Measurements from ENCODE around the gene OR1F1. TPM values are rescaled to one million over a fixed set of nuclear protein-coding genes. Genes with fewer than 3 reads are reported as not detected.

OR1F1 gene
- total and polyA plus RNA-seq, 9 of the 15 experiments (the other 6 are each of a cell fraction or from before 2014, with no cell fraction given): 0.15 to 0.61 (median 0.35) TPM; not detected in 3

DNA sequence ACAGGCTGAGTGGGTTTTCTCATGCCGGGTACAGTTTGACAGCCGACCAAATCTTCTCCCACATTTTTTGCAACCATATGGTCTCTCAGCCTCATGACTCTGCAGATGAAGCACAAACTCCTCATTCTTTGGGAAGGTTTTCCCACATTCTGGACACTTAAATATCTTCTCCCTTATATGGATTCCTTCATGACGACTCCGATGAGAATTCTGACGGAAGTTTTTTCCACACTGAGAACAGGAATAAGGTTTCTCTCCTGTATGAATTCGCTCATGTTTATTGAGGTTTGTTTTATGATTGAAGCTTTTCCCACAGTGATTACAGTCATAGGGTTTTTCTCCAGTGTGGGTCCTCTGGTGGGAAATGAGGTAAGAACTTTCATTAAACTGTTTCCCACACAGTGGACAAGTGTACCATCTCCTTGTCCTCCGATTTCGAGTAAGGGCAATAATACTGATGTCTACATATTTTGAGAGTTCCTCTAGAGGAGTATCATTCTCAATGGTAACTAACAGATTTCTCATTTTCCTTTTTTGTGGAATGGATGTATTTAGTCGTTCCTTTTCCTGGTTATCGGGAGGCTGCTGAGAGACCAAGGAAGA is 36.0 kb downstream of the OR1F1 start (continued):
- TF ChIP-seq CBX1 (IDR thresholded peaks at IDR 0.05; ENCODE audit: low read depth) (0 out of 2 replicates have a peak, but pooled peaks have one; percentile 80), ZEB2 (IDR thresholded peaks at IDR 0.05) (peak; percentile 88), TBP (optimal IDR thresholded peaks at IDR 0.05; ENCODE audit: low read depth, low read length) (no peak), CBX5 (IDR thresholded peaks at IDR 0.05; ENCODE audit: borderline replicate concordance, low read depth) (peak; percentile 63; the same call in 1 of the 2 replicates), ZNF280B (CRISPR knock-in tag; IDR thresholded peaks at IDR 0.05) (peak; percentile 97), DDX20 (tag; IDR thresholded peaks at IDR 0.05; ENCODE audit: low read depth) (0 out of 2 replicates have a peak, but pooled peaks have one; percentile 30), JUN (IDR thresholded peaks at IDR 0.05; ENCODE audit: borderline replicate concordance, low read depth, low read length) (peak; percentile 63; the same call in 1 of the 2 replicates), JUN (CRISPR knock-in tag; IDR thresholded peaks at IDR 0.05; ENCODE audit: borderline replicate concordance) (no peak), NCOA1 (IDR thresholded peaks at IDR 0.05; ENCODE audit: low read depth) (no peak), MTA1 (IDR thresholded peaks at IDR 0.05; ENCODE audit: borderline replicate concordance) (no peak), CREB5 (CRISPR knock-in tag; IDR thresholded peaks at IDR 0.05) (no peak), USF1 (CRISPR knock-in tag; IDR thresholded peaks at IDR 0.05) (no peak), XRCC3 (IDR thresholded peaks at IDR 0.05) (peak; percentile 97), SMARCB1 (IDR thresholded peaks at IDR 0.05; ENCODE audit: insufficient read length, low read depth) (no peak), TEAD4 (IDR thresholded peaks at IDR 0.05; ENCODE audit: low read length) (peak; percentile 61), TEAD4 (CRISPR knock-in tag; IDR thresholded peaks at IDR 0.05; ENCODE audit: borderline replicate concordance) (no peak), EP400 (IDR thresholded peaks at IDR 0.05) (0 out of 2 replicates have a peak, but pooled peaks have one; percentile 23), TRIM24 (IDR thresholded peaks at IDR 0.05) (peak in 1 of 2 experiments; percentile 86; a peak in 2 of 4 replicates), TRIM28 (IDR thresholded peaks at IDR 0.05) (peak; percentile 100), RHOXF2B (CRISPR knock-in tag; conservative IDR thresholded peaks at IDR 0.05) (no peak), MTA3 (IDR thresholded peaks at IDR 0.05; ENCODE audit: borderline replicate concordance) (peak; percentile 78; the same call in 1 of the 2 replicates), PCBP2 (IDR thresholded peaks at IDR 0.05; ENCODE audit: low read depth, low read length, poor library complexity, severe bottlenecking) (no peak)
